Fibroblast of mammary gland (primary cell): ENCODE measurements around the gene ABCA4.

ENCODE experiments used
- DNase-seq: peaks from one replicate; pipeline ENCODE4 v3.0.0-alpha.2; 2010; ENCODE audit warnings: low read depth
- H3K4me3 ChIP-seq: 2 replicates; pipeline ENCODE4 v1.5.1; 2011; ENCODE audit warnings: low read depth, mild to moderate bottlenecking, low read length, moderate library complexity; ENCODE audit not compliant: control insufficient read depth
- CTCF ChIP-seq: conservative IDR thresholded peaks from 2 replicates; pipeline ENCODE4 v1.5.1; 2011; ENCODE audit warnings: low read depth, low read length, inconsistent platforms; ENCODE audit not compliant: control insufficient read depth, insufficient read depth

ABCA4 gene

GRCh38 chr1:94095112-94095637 lies 25.8 kb downstream of the ABCA4 start:
- peak; percentile 89 for DNase-seq
- no peak overlapping the region for H3K4me3 ChIP-seq
- TF ChIP-seq CTCF = no peak

DNA sequence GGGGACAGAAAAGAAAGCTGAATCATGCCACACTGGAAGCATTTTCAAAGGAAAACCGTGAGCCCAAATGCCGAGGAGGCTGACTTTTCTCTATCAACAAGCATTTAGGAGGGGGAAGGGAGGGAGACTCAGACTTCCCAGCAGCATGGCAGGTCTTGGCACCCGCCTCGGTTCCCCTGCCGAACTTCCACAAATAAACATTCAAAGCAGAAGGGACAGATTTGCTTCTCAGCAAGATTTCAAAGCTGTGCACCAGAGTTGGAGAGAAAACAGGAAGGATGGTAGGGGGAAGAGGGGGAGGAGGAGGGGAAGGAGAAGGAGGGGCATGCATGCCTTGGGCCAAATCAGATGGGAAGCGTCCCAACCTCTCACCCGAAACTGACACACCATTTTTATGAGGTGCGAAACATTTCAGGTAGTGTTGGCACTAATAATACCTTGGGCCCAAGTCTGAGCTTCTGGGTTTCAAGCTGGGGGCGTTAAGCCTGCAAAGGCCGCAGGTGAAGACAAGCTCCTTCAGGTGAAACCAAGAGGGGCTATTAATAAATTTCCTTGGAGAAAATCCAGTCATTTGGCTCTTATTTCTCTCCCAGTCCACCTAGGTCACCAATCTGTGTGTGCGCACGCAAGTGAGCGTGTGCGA lies 26.4 kb downstream of the ABCA4 start:
- DNase-seq = peak; percentile 54
- no peak for TF ChIP-seq CTCF

GRCh38 chr1:94093996-94094395 lies 27.0 kb downstream of the ABCA4 start:
- DNase-seq = peak; percentile 43
- TF ChIP-seq CTCF = no peak
- no peak overlapping the region for H3K4me3 ChIP-seq

More for the DNA sequence above, 26.4 kb downstream of the ABCA4 start:
- H3K4me3 ChIP-seq = no peak overlapping the region

- DNase-seq = no peak
- H3K4me3 ChIP-seq = no peak overlapping the region
- TF ChIP-seq CTCF = no peak
Observed at GRCh38 chr1:94093396-94093795, 27.6 kb downstream of the ABCA4 start.

DNA sequence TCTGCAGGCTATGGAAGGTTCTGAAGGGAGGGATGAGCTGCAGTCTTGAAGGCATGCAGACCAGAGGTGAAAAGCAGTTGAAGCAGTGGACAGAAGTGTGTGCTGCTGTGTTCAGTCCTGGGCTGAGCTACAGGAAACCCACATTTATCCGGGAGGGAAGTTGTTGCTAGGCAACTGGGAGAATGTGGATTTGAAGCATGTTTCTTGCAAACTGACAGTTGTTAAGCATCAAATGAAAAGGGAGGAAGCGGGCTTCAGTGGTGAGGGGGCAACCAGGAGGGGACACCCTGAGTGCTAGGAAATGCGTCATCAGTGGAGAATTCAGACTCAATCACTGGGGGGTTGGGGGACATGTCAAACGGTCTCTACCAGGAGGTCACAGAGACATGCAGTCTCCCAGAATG lies 28.7 kb downstream of the ABCA4 start:
- peak; percentile 17 for DNase-seq
- TF ChIP-seq CTCF = no peak
- no peak overlapping the region for H3K4me3 ChIP-seq

- H3K4me3 ChIP-seq = no peak overlapping the region
- no peak for TF ChIP-seq CTCF
- no peak for DNase-seq
Observed at GRCh38 chr1:94090761-94091160, 30.2 kb downstream of the ABCA4 start.
